A673 (cell line): ENCODE measurements around the gene LONP2.

Experiments
- EZH2 ChIP-seq: fragments of 200-600 bp; sonication (generic); IDR thresholded peaks from 2 replicates; pipeline ENCODE4 v1.6.1; 2017; ENCODE audit warnings: borderline replicate concordance, low read depth, mild to moderate bottlenecking, mixed read lengths, antibody characterized with exemption, low read length; ENCODE audit not compliant: poor library complexity, severe bottlenecking
- TF ChIP-seq, protein P1 (sequence below): fragments of 300-800, 200-600 bp; sonication (generic); conservative IDR thresholded peaks from 2 replicates; pipeline ENCODE4 v1.5.1; 2017; ENCODE audit warnings: low read depth, mild to moderate bottlenecking, antibody characterized with exemption, low read length, moderate library complexity, mixed read lengths

DNA sequence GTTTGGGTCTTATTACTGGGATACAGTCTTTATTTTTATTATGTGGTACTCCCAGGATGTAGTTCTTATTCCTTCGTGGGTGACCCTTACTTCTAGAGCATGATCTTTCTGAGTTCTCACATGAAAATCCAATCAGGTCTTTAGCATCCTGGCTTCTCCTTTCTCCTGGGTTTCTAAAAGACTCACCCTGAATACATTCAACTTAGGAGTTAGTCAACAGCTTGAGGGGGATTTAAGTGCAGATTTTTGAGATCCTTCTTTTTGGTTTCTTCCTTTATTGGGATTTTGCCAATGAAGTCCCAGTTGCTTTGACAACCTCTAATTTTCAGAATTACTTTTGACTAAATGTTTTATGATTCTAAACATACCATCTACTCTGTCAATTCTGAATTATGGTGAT is 72.9 kb downstream of the LONP2 start:
- TF ChIP-seq, protein P1, sequence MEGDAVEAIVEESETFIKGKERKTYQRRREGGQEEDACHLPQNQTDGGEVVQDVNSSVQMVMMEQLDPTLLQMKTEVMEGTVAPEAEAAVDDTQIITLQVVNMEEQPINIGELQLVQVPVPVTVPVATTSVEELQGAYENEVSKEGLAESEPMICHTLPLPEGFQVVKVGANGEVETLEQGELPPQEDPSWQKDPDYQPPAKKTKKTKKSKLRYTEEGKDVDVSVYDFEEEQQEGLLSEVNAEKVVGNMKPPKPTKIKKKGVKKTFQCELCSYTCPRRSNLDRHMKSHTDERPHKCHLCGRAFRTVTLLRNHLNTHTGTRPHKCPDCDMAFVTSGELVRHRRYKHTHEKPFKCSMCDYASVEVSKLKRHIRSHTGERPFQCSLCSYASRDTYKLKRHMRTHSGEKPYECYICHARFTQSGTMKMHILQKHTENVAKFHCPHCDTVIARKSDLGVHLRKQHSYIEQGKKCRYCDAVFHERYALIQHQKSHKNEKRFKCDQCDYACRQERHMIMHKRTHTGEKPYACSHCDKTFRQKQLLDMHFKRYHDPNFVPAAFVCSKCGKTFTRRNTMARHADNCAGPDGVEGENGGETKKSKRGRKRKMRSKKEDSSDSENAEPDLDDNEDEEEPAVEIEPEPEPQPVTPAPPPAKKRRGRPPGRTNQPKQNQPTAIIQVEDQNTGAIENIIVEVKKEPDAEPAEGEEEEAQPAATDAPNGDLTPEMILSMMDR = no peak
- no peak for TF ChIP-seq EZH2
